HG02571 (cell line): ENCODE results near the gene PLAC8.
"Not testable (repeated sequence)": the region's sequence is repeated elsewhere in the genome, so short reads cannot be mapped to it uniquely, and the experiment has no call there.

ENCODE experiments used
- ATAC-seq: cut with Tn5 transposase; IDR thresholded peaks from one replicate; pipeline ENCODE4 v1.9.1; 2021; ENCODE audit warnings: mild to moderate bottlenecking, moderate library complexity; ENCODE audit not compliant: unreplicated experiment

Gene PLAC8

DNA sequence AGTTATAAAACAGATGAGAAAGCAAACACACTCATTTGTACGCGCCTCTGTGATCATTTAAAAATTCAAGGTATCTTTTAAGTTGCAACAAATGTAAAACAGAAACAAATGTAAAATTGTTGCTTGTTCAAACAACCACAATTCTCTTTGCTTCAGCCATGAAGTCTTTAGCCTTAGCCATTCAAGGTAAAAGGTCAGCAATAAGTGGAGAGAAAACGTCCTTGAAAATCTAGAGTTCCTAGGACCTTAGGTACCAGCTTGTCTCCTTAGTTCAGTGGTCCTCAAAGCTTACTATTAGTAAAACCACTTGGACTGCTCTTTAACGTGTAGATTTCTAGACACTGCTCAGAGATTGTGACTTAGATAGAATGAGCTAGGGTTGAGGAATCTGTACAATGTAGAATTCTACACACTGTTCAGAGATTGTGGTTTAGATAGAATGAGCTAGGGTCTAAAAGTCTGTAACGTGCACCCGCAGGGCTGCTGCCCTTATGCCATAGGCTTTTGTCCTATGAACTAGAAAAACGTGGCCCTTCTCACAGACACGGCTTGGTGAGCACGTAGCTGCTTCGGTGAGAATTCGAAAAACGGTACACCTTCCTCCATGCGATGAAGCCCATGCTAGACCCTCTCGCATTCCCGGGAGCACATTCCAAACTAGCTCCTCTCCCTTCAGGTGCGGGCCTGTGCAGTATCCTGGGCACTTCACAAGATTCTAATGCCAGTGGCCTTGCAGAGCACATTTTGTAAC is 1.7 kb downstream of the PLAC8 start:
- ATAC-seq: no peak

DNA sequence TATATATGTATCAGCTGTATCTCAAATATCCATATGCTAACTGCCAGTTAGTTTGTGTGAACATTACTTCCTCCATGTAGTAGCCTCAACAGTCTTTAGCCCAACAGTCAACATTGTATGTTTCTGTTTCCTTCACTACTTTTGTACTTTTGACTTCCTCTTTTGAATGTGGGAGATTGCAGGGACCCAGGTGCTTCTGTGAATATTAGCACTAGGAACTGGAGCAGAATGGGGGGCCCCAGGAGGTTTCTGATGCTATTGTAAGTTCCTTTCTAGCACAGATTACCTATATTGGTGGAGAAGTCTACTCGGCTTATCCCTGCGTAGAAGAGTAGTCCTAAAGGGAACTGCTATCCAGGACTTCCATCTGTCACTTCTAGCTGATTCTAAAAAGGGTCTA is 2.3 kb downstream of the PLAC8 start:
- peak; percentile 26 for ATAC-seq

DNA sequence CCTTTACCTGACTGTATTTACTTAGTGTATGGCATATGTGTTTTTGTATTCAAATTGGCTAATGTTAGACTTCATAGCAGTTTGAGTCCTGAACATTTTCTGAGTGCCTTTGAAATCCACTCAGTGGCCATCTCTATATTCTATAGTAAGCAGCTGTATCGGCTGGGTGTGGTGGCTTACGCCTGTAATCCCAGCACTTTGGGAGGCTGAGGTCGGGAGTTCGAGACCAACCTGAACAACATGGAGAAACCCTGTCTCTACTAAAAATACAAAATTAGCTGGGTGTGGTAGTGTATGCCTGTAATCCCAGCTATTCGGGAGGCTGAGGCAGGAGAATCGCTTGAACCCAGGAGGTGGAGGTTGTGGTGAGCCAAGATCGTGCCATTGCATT is 2.8 kb downstream of the PLAC8 start:
- ATAC-seq: not testable (repeated sequence)

DNA sequence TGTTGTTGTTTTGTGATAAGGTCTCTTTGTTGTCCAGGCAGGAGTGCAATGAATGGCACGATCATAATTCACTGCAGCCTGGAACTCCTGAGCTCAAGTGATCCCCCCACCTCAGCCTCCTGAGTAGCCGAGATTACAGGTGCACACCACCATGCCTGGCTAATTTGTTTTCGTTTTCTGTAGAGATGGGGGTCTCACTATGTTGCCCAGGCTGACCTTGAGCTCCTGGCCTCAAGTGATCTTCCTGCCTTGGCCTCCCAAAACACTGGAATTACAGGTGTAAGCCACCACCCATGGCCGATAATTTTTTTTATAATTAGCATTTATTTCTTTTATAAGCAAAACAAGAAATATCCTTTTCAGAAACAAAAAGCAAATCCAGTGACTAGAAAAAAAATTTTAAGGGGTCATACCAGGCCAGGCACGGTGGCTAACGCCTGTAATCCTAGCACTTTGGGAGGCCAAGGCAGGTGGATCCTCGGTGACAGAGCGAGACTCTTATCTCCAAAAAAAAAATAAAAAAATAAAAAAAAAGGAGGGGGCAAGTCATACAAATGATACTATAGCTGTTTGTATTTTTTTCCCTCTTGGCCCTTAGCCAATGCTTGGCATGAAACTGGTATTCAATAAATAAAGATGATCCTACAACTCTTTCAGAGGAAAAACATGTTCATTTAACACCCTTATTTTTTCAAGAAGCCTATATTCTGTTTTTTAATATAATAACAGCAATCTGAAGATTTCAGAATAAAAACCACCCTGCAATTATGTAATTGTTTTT is 3.4 kb downstream of the PLAC8 start:
- ATAC-seq: no peak

DNA sequence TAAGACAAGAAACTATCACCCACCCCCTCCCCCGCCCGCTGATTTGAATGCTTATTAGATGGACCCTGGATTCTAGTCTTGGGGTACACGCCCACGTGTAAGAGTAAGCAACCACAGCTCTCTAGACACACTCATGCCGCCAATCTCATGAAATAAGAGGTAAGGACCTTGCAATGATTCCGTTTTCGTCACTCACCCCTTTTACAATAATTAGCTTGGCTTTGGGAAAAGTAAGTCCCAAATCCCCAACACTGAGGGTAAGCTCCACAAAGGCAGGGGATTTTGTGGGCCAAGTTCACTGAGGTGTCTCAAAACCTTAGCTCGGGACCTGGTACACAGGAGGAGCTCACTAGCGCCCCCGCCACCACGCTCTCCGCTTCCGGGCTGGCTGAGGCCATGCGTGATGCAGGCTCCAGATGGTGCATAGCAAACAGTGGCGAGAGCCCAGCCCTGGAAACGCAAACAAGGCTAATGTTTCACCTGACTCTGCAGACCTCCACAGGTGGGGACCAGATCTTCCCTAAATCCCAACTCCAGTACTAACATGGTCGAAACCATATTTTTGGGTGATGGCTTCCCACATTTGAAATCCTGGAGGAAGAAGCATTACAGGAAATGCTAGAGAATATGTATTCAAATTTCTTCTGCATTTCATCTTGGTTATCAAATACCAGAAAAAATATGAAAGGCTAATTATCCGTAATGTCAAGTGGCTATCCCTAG is 4.1 kb downstream of the PLAC8 start:
- peak; percentile 78 for ATAC-seq

DNA sequence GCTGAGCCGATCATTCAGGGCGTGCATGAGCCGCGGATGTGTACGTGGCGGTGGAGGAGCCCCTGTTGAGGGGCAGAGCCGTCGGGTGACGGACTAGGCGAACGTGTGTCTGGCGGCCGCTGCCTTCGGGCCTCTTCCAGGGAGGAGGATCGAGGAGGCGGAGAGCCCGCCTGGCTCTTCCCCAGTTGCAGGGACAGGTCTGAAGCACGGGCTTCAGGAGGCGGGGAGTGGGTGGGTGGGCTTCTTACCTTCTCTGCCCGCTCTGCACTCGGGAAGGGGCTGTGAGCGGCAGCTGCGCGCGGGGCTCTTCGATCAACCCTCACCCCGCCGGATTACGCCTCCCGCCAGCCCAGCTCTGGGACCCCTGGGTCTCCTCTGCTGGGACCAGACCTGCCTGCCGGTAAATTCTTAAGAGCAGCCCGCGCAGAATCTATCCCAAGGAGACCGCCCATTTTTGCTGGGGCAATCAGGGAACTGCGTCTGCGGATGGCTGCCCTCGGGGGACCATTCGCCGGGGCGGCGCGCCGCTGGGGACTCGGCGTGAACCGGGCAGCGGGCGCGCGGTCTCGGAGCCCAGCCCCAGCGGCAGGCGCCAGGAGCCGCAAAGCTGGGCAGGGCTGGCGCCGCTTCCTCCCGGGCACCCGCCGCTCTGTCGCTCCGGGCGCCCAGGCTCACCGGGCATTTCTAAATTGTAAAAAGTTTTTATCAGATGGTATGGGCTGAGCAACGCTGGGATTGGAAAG is 4.9 kb downstream of the PLAC8 start:
- peak; percentile 26 for ATAC-seq

DNA sequence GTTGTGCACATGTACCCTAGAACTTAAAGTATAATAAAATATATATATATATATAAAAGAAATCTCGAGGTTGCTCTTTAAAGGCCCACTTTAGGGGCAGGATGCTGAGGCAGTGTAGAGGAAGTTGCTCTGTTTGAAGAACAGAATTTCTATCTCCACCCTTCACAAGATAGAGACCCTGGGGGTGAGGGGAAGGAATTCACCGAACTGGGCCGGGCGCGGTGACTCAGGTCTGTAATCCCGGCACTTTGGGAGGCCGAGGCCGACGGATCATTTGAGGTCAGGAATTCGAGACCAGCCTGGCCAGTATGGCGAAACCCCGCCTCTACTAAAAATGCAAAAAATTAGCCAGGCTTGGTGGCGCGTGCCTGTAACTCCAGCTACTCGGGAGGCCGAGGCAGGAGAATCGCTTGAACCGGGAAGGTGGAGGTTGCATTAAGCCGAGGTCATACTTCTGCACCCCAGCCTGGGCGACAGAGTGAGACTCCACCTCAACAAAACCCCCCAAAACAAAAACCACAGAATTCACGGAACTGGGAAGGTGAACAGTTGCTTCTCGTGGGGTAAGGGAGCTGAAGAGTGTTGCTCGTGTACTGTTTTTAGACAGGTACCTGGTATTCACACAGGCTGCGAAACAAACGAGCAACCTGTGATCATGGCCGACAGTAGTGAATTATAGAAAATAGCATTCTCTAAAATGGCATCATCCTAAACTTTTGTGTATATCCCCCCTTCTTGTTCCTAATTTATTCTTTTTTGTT is 6.2 kb downstream of the PLAC8 start:
- ATAC-seq: no peak

DNA sequence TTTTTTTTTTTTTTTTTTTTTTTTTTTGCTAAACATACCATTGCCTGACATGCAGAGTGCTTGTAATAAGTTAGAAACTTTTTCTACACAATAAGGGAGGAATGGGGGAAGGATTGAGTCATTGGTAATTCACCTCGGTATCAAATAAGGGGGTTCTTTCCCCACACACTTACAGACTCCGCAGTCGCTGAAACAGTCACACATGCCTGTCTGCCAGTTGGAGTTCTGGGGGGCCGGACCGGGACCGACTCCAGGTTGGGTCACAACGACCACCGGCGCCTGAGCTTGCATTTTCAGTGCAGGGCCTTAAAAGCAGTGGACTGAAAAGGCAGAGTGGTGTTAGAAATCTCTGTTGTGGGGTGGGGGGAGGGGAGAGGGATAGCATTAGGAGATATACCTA is 6.9 kb downstream of the PLAC8 start:
- no peak for ATAC-seq

DNA sequence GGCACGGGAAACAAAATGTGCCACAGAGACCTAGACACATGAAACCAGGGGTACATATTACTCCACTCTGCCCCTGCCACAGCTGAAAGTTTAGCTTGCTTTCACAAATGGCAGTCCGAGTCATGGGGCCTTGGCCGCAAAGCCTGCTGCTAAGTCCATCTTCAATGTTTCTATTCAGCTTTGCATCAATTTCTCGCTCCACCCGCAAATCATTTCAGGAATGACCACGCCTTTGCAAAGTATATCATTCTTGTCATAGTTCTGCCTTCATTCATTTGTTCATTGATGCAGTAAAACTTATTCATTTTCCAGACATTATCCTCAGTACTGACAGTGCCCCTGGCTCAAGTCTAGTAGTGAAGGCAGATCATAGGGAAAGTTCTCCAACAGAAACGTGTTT is 9.5 kb downstream of the PLAC8 start:
- no peak for ATAC-seq

DNA sequence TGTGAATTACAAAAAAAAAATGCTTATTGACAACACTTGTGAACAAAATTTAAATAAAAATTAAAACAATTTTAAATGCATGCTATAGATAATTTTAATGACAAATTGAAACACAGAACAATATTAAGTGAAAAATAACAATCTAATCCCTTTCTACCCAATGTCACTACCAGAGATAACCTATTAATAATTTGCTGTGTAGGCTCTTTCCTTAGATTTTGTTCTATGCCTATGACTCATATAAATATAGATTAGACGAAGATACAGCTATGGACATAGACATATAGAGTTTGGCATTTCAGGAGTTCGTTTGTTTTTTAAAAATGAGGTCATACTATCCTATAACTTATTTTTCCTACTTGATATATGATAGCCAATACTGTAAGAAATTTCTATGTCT is 18.1 kb downstream of the PLAC8 start:
- no peak for ATAC-seq

DNA sequence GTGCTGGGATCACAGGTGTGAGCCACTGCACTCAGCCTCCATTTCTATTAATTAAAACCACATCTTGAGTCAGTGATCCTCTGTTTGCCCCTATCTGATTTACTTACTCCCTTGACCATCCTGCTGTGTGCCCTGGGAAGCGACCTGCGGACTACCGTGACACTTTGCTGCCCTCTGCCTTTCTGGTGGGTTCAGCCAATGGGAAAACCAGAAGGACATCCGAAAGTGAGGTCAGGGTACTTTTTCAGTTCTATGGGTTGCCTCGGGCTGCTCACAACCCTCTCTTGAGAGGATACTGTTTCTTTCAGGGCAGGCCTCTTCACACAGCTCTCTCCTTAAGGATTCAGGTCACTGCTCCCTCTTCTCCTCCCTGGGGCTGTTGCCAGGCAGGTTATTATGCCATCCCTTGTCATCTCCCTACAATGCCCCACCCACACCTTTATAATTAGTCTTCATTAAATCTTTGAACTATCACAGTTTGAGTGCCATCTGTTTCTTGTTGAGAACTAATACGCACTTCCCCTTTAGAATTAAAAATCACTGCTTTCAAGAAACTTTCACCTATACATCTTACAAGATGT is 21.4 kb downstream of the PLAC8 start:
- no peak for ATAC-seq

DNA sequence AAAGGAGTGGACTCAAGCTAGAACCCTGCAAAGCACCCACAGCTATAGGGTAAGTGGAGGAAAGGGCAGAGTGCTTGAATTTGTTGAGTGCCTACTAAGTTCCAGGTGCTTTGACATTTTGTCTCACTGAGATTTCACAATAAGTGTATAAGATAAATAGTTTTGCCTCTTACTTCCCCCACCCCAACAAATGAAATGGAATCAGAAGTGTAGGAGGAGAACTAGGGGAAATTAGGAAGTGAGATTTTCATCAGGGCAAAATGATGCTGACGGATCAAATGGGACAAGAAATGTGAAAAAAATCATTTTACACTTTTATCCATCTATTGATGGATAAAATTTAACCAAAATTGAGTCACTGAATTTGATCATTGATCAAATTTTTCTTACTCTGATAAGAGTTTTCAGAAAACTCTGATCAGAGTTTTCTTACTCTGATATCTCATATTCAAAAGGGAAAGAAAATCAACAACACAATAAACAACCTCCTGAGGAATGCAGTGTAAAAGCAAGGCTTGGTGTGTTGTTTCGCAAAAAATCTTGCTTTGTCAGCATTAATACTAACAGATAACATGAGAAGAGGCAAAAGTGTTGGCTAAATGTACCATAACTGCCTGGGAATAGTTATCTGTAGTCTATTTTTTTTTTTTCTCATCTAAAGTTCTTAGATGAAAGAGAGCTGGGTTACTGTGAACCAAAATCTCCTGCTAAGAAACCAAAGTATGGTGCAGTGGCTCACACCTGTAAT is 24.9 kb downstream of the PLAC8 start:
- no peak for ATAC-seq

DNA sequence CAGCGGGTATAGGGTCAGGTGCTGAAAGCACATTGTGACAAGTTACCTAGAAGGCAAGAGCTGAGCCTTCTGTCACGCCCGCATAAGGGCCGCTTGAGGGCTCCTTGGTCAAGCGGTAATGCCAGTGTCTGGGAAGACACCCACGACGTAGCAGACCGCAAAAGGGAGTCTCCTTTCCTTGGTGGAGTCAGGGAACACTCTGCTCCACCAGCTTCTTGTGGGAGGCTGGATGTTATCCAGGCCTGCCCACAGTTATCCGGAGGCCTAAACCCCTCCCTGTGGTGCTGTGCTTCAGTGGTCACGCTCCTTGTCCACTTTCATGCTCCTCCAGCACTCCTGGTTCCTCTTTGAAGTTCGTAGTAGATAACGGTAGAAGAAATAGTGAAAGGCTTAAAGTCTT is 29.6 kb downstream of the PLAC8 start:
- not testable (repeated sequence) for ATAC-seq

DNA sequence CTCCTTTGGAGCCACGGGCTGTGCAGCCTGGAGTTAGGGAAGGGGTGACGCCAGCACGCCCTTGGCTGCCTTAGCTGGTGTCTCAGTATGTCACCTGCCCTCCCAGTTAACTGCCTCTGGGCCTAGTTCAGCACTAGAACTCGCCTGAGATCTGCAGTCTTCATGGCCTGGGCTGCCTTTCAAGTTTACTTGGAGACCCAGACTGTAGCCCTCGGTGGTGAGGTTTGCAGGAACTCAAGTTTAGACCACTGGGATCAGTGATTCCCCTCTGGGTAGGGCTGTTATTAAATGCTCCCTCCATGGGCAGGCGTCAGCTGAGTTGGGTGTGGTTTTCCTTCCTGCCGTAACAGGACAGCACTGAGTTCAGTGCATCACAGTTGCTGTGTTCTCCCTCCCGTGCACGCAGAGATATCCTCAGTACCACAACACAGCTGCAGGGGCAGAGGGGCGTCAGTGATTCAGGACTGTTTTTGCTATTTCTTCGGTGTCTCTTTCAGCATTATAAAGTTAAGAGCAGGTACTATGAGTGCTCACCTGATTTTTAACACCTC is 30.5 kb downstream of the PLAC8 start:
- no peak for ATAC-seq

DNA sequence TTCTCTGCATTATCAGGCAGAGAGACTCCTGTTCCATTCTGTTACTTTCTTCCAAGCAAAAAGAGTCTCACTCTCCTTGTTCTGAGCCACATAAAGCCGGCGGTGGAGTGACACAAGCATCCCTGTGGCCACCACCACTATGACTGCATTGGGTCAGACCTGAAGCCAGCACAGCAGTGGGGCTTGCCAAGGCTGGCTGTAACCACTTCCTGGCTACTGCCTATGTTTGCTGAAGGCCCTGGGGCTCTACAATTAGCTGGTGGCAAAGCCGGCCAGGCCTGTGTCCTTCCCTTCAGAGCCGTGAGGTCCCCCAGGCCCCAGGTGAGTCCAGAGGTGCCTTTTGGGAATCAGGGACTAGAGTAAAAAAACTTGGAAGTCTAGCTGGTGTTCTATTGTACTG is 31.8 kb downstream of the PLAC8 start:
- no peak for ATAC-seq

DNA sequence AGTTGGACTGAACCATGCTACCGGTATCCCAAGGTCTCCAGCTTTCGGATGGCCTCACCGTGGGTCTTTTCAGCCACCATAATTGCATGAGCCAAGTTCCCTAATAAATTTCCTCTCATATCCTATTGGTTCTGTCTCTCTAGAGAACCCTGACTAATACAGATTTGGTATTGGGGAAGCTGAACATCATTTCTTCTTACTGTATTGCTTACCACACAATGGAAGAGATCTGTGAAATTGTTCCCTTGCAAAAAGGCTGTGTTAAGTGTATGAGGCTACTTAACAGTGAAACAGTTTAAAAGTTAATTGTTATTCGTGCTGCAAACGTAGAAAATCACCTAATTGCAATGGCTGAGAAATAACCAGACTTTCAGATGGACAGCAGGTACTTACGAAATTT is 34.0 kb downstream of the PLAC8 start:
- ATAC-seq: no peak

DNA sequence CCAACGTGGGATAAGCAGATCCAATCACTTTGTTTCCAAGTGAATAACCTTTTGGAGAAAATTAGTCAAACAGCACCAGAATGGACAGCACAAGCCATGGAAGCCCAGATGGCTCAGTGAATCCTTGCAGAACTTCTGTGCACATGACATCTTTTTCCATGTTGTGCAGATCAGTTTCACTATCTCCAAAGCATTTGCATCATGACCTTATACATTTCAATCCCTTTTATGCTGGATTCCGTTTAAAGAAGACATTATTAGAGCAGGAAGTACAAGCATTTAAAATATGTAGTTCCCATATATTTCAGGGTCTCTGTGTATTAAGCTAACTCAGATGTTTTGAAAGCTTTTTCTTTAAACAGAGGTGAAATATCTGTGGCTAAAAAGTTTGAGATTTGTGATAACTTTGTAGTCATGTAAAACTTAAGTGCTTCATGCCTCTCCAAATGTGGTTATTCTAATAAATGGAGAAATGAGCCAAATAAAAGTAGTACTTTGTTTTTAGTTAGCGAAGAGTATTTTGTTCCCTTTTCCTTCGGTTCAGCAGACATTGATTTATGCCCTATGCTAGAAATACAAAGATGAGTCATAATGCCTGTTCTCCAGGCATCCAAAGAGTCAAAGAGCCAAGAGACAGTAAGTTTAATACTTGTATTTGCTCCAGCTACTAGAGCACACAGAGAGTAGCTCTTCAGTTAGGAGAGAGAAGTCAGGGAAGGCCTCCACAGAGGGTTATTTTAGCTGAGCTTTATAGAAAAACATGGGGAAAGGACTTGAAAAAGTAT is 39.0 kb downstream of the PLAC8 start:
- no peak for ATAC-seq

DNA sequence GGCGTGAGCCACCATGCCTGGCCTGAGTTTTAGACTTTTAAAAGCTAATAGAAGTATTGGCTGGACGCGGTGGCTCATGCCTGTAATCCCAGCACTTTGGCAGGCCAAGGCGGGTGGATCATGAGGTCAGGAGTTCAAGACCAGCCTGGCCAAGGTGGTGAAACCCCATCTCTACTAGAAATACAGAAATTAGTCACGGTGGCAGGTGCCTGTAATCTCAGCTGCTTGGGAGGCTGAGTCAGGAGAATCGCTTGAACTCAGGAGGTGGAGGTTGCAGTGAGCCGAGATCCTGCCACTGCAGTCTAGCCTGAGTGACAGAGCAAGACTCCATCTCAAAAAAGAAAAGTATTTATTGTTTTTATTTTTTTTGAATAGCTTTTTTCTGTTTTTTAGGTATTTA is 39.7 kb downstream of the PLAC8 start:
- not testable (repeated sequence) for ATAC-seq
